Hematopoietic multipotent progenitor cell treated with erythropoietin and hydrocortisone succinate and interleukin-3 and kit ligand, for 8 days (in vitro differentiated cells): Measurements from ENCODE around the gene ROPN1.

Experiments used
- DNase-seq: peaks from one replicate; pipeline ENCODE4 v3.0.0-alpha.2; 2015

The ROPN1 gene

DNA sequence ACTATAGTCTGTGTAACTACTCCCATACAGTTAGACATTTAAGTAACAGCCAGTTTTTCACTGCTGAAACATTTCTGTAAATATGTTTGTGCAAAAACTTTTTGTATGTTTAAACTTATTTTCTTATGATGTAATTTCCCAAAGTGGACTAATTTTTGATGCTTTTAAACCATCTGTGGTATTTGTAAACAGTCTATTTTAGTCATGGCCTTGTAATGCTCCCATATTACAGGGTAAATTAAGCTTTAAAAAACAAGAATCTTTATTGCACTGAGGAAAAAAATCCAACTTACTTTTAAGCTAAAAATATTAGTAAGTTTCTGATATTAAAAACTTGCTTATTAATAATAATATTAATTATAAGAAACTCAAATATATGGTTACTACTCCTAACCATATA, 44.4 kb downstream of the ROPN1 start:
- no peak for DNase-seq

DNA sequence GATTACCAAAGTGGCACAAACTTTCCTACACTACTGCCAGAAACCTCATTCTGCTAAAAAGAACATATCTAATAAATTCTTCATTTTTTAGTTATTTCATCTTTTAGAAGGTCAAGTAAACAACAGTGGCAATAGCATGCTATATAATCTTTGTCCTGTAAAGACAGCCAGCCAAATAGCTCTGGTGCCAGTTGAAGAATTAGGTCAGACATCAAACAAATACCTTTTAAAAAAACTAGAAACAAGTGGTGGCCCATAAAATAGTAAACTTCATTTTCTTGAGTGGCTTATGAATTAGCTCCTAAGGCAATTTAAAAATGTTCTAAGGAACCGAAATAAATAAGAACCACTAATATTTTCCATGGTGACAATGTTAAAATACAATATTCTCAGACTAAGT, 50.4 kb downstream of the ROPN1 start:
- DNase-seq: no peak

DNA sequence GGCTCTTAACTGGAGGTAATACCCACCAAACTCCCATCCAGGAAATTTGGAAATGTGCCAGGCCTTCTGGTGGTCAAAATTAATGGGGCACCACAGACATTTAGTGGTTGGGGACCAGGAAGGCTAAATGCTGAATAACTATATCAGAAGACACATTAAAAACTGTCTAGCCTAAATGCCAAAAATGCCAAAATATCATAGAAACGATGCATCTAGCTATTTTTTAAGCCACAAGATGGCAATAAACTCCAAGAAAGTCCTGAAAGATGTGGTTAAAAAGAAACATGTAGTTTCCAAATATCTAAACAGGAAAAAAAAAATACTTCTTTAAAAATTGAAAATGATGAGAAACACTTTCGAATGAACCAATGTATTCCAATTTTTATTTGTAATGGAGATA, 50.8 kb downstream of the ROPN1 start:
- DNase-seq: no peak

DNA sequence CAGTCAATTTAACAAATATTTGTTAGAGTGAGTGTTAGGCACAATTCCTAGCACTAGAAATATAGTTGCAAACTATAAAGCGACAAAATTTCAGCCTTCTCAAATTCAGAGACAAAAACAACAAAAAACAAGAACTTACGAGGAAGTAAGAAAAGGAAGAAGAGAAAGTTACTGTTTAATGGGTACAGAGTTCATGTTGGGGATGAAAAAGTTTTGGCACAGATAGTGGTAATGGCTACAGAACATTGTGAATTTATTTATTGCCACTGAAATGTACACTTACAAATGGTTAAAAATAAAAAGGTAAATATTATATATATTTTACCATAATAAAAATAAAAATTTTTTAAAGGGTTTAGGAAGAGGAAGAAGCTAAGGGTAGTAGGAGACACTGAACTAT, 52.2 kb downstream of the ROPN1 start:
- DNase-seq: no peak

DNA sequence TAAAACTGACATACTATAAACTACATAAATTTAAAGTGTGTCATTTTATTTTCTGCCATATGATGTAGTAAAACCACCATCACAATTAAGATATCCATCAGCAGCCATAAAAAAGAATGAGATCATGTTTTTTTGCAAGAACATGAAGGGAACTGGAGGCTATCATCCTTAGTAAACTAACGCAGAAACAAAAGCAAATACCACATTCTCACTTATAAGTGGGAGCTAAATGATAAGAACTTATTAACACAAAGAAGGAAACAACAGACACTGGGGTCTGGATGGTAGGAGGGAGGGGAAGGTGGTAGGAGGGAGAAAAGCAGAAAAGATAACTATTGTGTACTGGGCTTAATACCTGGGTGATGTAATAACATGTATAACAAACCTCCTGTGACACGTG, 55.5 kb downstream of the ROPN1 start:
- DNase-seq: no peak

DNA sequence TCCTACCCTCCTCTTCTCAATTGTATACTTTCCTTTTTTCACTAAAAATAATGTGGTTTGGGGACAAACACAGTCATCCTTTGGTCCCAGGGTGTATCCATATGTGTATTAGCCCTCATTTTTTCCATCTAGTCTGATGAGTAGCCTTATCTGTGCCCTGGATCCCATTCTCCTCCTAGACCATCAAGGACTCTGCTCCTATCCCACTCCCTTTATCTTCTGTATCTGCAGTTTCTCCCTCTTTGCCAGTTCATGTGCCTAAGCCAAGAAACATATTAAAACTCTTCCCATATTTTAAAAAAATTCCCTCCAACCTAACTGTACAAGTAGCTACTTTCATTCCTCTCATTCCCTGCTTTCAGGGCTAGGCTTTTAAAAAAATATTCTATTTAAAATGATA, 56.1 kb downstream of the ROPN1 start:
- DNase-seq: no peak

DNA sequence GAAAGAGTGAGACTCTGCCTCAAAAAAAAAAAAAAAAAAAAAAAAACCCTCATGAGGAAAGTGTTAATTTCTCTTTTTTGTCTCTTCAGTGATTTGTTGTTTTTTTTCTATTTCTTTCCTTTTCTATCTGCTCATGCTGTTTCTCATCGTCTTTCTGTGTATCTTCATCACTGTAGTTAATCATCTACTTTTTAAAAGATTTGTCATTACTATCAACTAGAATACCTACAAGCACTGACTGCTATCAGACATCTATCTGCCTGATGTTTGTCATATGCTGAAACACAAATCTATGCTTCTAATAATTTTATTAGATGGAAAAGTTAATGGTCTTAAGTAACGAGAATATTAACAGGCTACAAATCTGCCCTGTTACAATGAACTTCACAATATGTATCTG, 57.7 kb downstream of the ROPN1 start:
- no peak for DNase-seq

DNA sequence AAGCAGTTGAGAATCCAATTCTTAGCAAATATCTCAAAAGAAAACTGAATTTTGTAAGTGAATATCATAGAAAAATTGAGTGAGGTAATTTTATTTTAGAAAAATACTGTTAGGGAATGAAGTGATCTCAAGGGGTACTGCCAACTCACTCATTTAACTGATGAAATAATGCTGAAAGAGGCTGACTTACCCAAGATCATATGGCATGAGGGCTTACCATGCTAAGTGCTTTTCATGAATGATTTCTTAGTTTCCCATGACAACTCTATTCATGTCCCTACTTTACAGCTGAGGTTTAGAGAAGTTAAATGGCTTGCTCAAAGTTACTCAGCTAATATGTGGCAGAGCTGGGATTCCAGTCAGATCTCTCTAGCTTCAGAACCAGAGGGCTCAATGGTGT, 61.5 kb downstream of the ROPN1 start:
- DNase-seq: no peak

DNA sequence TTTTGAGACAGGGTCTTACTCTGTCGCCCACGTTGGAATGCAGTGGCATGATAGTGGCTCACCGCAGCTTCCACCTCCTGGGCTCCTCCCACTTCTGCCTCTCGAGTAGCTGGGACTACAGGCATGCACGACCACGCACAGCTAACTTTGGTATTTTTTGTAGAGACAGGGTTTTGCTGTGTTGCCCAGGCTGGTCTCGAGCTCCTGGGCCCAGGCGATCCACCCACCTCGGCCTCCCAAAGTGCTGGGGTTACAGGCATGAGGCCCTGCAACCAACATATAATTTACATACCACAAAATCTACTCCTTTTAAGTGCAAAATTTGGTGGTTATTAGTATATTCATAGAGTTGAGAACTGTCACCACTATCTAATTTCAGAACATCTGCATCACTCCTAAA, 62.6 kb downstream of the ROPN1 start:
- DNase-seq: no peak

DNA sequence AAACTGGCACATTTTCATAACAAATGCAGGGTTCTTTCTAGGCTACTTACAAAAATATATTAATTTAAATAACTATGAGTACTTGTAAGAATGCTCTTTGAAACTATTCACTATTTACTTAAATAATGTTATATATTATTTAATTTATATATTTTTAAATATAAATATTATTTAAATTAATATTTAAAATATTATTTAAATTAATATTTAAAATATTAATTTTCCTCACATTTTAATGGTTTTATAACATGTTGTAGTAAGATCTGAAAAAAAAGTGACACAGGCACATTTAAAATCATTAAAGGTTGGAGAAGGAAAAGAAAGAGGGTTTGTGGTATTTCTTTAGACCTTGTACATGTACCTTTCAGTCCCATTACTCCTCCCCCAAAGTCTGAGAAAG, 65.5 kb downstream of the ROPN1 start:
- DNase-seq: no peak

DNA sequence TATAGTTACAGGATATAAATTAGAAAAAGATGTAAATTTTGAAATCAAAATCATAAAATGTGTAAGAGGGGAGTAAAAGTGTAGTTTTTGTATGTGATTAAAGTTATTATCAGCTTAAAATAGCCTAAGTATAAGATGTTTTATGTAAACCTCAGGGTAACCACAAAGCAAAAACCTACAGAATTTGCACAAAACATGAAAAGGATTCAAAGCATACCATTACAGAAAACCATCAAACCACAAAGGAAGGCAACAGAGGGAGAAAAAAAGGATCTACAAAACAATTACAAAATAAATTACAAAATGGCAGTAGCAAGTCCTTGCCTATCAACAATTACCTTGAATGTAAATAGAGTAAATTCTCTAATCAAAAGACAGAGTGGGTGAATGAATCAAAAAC, 71.1 kb downstream of the ROPN1 start:
- DNase-seq: no peak

DNA sequence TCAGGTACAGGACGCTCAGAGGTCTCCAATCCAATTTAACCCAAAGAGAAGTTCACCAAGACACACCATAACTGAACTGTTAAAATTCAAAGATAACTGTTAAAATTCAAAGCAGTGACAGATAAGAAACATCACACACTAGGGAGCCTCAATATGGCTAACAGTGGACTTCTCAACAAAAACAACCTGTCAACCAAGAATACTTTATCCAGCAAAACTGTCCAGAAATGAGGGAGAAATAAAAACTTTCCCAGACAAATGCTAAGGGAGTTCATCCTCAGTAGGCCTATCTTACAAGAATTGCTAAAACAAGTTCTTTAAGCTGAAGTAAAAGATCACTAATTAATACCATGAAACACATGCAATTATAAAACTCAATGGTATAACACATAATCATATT, 71.5 kb downstream of the ROPN1 start:
- DNase-seq: no peak

DNA sequence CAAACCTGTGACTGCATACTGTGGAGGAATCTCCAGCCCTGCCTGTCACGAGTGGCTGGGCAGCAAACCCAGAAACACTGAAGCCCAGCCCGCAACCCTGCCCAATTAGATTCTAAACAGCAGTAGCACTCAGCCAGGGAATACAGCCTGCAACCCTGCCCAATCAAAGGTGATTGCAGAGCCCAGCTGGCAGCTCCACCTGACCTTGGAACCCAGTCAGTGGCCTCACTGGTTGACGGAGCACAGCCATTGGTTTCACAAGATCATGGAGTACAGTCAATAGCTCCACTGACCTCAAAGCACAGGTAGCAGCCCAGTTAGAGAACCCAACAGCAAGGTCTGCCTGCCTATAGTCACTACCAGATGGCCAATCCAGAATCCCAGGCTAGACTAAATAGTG, 72.6 kb downstream of the ROPN1 start:
- DNase-seq: no peak
